ENCODE results near the gene NOL6. TPM values are rescaled to one million over a fixed set of nuclear protein-coding genes. Genes with fewer than 3 reads are reported as not detected.

NOL6 gene
- total RNA-seq, 1 donor from 2014 or later, result 36.4 TPM

GRCh38 chr9:33472171-33472880, 1.4 kb downstream of the NOL6 start:
- Histone ChIP-seq H3K27ac (no peak overlapping the region), H3K9me3 (no peaks in the 10 kb centered on the region), H3K4me1 (peaks cover 25% of the 10 kb centered on the region), H3K4me3 (peak overlapping the region; percentile 99), H3K36me3 (peaks cover 46% of the 10 kb centered on the region), H3K27me3 (no peaks in the 10 kb centered on the region)
- TF ChIP-seq CTCF (IDR thresholded peaks at IDR 0.05), result no peak
- intact Hi-C loops (cut with DNase I), result no loop called here
- peak; percentile 37 for DNase-seq
- no peak for ATAC-seq

GRCh38 chr9:33471361-33471760, 2.4 kb downstream of the NOL6 start:
- intact Hi-C loops (cut with DNase I), result no loop called here
- TF ChIP-seq CTCF (IDR thresholded peaks at IDR 0.05), result no peak
- peaks cover 25% of the 10 kb centered on the region for H3K4me1 ChIP-seq
- H3K4me3 ChIP-seq, result no peak overlapping the region
- peaks cover 56% of the 10 kb centered on the region for H3K36me3 ChIP-seq
- H3K9me3 ChIP-seq, result no peaks in the 10 kb centered on the region
- no peaks in the 10 kb centered on the region for H3K27me3 ChIP-seq
- DNase-seq (no peak), ATAC-seq (no peak)
- H3K27ac ChIP-seq, result no peak overlapping the region

GRCh38 chr9:33469891-33470290, 3.8 kb downstream of the NOL6 start:
- Histone ChIP-seq H3K36me3 (peaks cover 71% of the 10 kb centered on the region), H3K27me3 (no peaks in the 10 kb centered on the region), H3K27ac (no peak overlapping the region), H3K9me3 (no peaks in the 10 kb centered on the region), H3K4me1 (peaks cover 25% of the 10 kb centered on the region), H3K4me3 (no peak overlapping the region)
- ATAC-seq (no peak), DNase-seq (peak; percentile 46)
- TF ChIP-seq CTCF (IDR thresholded peaks at IDR 0.05), result no peak
- intact Hi-C loops (cut with DNase I), result no loop called here

- no peak overlapping the region for H3K4me3 ChIP-seq
- H3K36me3 ChIP-seq, result peaks cover 79% of the 10 kb centered on the region
- no peaks in the 10 kb centered on the region for H3K27me3 ChIP-seq
- intact Hi-C loops (cut with DNase I), result no loop called here
- H3K4me1 ChIP-seq, result peaks cover 20% of the 10 kb centered on the region
- H3K9me3 ChIP-seq, result no peaks in the 10 kb centered on the region
- no peak overlapping the region for H3K27ac ChIP-seq
- peak; percentile 61 for DNase-seq
- ATAC-seq, result no peak
- no peak for TF ChIP-seq CTCF (IDR thresholded peaks at IDR 0.05)
These were observed 4.7 kb downstream of the NOL6 start for GRCh38 chr9:33468797-33469621.

- Histone ChIP-seq H3K36me3 (peaks cover 87% of the 10 kb centered on the region), H3K27ac (no peak overlapping the region), H3K27me3 (no peaks in the 10 kb centered on the region), H3K4me1 (peaks cover 20% of the 10 kb centered on the region), H3K4me3 (no peak overlapping the region), H3K9me3 (no peaks in the 10 kb centered on the region)
- intact Hi-C loops (cut with DNase I), result no loop called here
- TF ChIP-seq CTCF (IDR thresholded peaks at IDR 0.05), result no peak
- DNase-seq, result peak; percentile 48
- no peak for ATAC-seq
These were observed 5.5 kb downstream of the NOL6 start for GRCh38 chr9:33468215-33468730.

Data from upper lobe of right lung (tissue), 1 donor.